ENCODE data around the gene SLC9A9. TPM values are rescaled to one million over a fixed set of nuclear protein-coding genes. Genes with fewer than 3 reads are reported as not detected.
"Not testable (repeated sequence)": the region's sequence is repeated elsewhere in the genome, so short reads cannot be mapped to it uniquely, and the experiment has no call there.

The SLC9A9 gene
- polyA plus RNA-seq, 2 donors, result 8.3 to 11.9 TPM

DNA sequence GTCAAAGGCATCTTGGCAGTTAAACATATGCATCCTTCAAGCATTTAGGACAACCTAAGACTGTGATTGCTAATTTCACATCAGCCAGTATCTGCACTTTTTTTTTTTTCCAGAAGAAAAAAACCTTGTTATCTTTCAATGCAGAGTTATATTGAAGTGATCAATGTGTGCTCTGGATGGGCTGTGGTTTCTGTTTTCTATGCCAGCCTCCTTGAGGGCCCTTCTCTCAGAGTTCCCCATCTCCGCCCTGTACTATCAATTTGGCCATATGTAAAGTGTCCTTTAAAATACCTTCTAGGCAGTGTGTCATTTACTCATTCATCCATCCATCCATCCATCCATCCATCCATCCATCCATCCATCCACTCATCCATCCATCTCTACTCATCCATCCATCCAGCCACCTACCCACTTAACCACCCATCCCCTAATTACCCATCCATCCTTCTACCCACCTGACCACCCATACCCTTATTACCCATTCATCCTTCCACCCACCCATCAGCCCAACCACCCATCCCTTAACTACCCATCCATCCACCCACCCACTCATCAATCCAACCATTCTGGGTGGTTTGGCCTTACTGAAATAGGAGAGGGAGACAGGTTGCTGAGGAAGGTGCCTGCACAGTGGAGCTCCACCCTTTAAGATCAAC, 406.6 kb downstream of the SLC9A9 start:
- Histone ChIP-seq H3K27ac (ENCODE audit: low read depth in 2 of 2, low read length in 1 of 2) (no peak overlapping the region), H3K36me3 (ENCODE audit: control insufficient read depth in 2 of 2, insufficient read depth in 2 of 2, low read length in 1 of 2) (peaks cover 0 to 5% of the 10 kb centered on the region in 2 donors), H3K4me1 (ENCODE audit: control insufficient read depth in 2 of 2, insufficient read depth in 2 of 2, low read length in 1 of 2) (peaks cover 0 to 3% of the 10 kb centered on the region in 2 donors), H3K27me3 (ENCODE audit: control insufficient read depth in 1 of 2, insufficient read depth in 2 of 2, low read length in 2 of 2) (no peaks in the 10 kb centered on the region), H3K4me3 (ENCODE audit: low read depth in 1 of 2, low read length in 2 of 2) (no peak overlapping the region), H3K9me3 (ENCODE audit: control insufficient read depth in 2 of 2, insufficient read depth in 1 of 2, low read depth in 1 of 2, low read length in 1 of 2) (no peaks in the 10 kb centered on the region)
- 90 to 100% methylated on average over 1 of the region's 1 CpG for WGBS, 2 donors

DNA sequence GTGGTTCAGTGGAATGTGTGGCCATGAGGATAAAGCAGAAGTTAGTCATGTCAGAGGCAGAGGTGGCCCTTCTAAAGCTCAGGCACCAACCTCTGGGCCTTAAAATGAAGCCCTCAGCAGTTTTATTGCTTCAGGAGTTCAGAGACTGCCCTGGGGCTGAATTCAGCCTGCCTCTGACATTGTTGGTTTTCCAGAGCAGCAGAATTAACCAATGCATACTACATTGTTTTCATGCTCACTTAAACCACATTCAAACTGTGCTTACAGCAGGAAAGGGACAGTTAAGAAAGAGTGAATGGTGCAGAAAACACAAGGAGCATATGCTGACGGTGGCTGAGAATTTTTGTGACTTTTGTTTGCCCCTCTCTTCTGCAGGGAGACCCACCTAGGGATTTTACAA, 408.5 kb downstream of the SLC9A9 start:
- no peak overlapping the region for H3K27ac ChIP-seq (ENCODE audit: low read depth in 2 of 2, low read length in 1 of 2)
- no peaks in the 10 kb centered on the region for H3K36me3 ChIP-seq (ENCODE audit: control insufficient read depth in 2 of 2, insufficient read depth in 2 of 2, low read length in 1 of 2)
- H3K9me3 ChIP-seq (ENCODE audit: control insufficient read depth in 2 of 2, insufficient read depth in 1 of 2, low read depth in 1 of 2, low read length in 1 of 2), result no peaks in the 10 kb centered on the region
- WGBS, 2 donors, result 72 to 85% methylated on average over 1 of the region's 1 CpG
- H3K27me3 ChIP-seq (ENCODE audit: control insufficient read depth in 1 of 2, insufficient read depth in 2 of 2, low read length in 2 of 2), result no peaks in the 10 kb centered on the region
- no peak overlapping the region for H3K4me3 ChIP-seq (ENCODE audit: low read depth in 1 of 2, low read length in 2 of 2)
- peaks cover 0 to 3% of the 10 kb centered on the region in 2 donors for H3K4me1 ChIP-seq (ENCODE audit: control insufficient read depth in 2 of 2, insufficient read depth in 2 of 2, low read length in 1 of 2)

DNA sequence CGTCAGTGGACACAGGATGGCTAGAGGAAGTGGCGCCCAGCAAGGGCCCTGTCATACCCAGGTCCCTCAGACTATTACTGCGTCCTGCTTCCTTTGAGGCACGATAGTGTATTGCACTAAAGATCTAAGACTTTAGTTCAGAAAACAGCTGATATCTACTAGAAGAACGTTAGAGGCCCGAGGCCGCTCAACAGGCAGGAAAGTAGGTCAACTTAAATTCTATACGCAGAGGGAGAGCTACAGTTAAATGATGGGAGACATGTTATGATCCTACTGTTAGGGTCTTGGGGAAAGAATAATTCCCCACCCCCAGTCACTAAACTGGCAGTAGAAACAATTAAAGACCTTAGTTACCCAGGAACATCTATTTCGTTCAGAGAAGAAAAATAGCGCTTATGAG, 410.9 kb downstream of the SLC9A9 start:
- WGBS, 2 donors, result 90 to 95% methylated on average over 10 of the region's 10 CpGs
- H3K27ac ChIP-seq (ENCODE audit: low read depth in 2 of 2, low read length in 1 of 2), result no peak overlapping the region

DNA sequence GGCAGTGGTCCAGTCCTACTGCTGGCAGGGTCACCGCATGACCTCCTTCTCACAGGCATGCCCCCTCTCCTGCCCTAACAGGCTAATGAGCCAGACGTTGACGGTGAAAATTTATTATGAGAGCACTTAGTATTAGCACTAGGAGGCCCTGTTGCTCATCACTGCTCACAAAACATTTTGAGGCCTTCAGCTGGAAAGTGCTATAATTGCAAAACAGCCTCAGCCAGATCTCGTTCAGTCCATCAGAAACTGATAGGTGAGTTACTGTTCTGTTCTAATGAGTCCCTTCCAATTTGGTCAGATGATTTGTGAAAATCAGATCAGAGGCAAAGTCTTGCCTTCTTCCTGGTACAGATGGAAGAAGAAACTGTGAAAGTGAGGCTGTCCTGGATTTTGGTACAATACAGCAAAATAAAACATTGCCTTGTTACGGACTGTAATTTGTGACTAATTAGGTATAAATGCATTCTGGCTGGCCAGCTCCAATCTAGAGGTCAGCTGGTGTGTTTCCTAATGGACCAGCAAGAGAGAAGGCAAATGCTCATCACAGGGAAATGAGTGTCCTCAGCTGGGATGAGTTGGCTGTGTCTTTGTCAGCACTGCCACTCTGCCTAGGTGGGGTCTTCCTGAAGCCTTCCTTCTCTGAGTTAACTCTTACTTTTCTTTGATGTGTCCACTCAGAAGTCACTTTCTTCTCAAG, 411.9 kb downstream of the SLC9A9 start:
- H3K27me3 ChIP-seq (ENCODE audit: control insufficient read depth in 1 of 2, insufficient read depth in 2 of 2, low read length in 2 of 2), result no peaks in the 10 kb centered on the region
- no peak overlapping the region for H3K4me3 ChIP-seq (ENCODE audit: low read depth in 1 of 2, low read length in 2 of 2)
- 89% methylated on average over 5 of the region's 5 CpGs for WGBS, 2 donors
- H3K27ac ChIP-seq (ENCODE audit: low read depth in 2 of 2, low read length in 1 of 2), result no peak overlapping the region
- H3K4me1 ChIP-seq (ENCODE audit: control insufficient read depth in 2 of 2, insufficient read depth in 2 of 2, low read length in 1 of 2), result no peaks in the 10 kb centered on the region
- H3K9me3 ChIP-seq (ENCODE audit: control insufficient read depth in 2 of 2, insufficient read depth in 1 of 2, low read depth in 1 of 2, low read length in 1 of 2), result no peaks in the 10 kb centered on the region
- no peaks in the 10 kb centered on the region for H3K36me3 ChIP-seq (ENCODE audit: control insufficient read depth in 2 of 2, insufficient read depth in 2 of 2, low read length in 1 of 2)

More for the DNA sequence above, 410.9 kb downstream of the SLC9A9 start:
- Histone ChIP-seq H3K36me3 (ENCODE audit: control insufficient read depth in 2 of 2, insufficient read depth in 2 of 2, low read length in 1 of 2) (no peaks in the 10 kb centered on the region), H3K4me1 (ENCODE audit: control insufficient read depth in 2 of 2, insufficient read depth in 2 of 2, low read length in 1 of 2) (no peaks in the 10 kb centered on the region), H3K4me3 (ENCODE audit: low read depth in 1 of 2, low read length in 2 of 2) (no peak overlapping the region), H3K9me3 (ENCODE audit: control insufficient read depth in 2 of 2, insufficient read depth in 1 of 2, low read depth in 1 of 2, low read length in 1 of 2) (no peaks in the 10 kb centered on the region), H3K27me3 (ENCODE audit: control insufficient read depth in 1 of 2, insufficient read depth in 2 of 2, low read length in 2 of 2) (no peaks in the 10 kb centered on the region)

DNA sequence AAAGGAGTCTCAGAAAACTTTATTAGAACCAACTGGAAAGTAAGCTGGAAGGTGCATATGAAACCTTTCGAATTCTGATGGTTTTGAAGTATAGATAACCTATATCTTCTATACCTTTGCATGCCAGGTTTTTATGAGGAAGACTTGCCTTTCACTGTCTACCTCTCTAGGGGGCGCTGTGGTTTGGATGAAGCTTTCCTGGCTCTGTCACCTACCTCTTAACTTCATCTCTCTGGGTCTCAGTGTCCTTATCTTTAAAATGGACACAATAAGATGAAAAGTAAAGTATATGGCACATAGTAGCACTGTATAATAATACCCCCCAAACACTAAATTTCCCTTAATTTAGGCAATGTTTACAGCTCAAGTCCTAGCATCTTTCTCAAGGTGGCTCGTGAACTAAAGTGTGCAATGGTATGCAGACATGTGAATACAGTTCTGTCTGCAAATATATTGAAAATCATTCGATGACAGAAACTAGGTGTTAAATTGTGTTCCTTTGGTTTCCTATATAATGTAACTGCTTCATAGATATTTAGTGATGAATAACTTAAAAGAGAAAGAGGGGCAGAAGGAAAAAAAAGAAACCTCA, 414.4 kb downstream of the SLC9A9 start:
- Histone ChIP-seq H3K36me3 (ENCODE audit: control insufficient read depth in 2 of 2, insufficient read depth in 2 of 2, low read length in 1 of 2) (no peaks in the 10 kb centered on the region), H3K9me3 (ENCODE audit: control insufficient read depth in 2 of 2, insufficient read depth in 1 of 2, low read depth in 1 of 2, low read length in 1 of 2) (no peaks in the 10 kb centered on the region), H3K27me3 (ENCODE audit: control insufficient read depth in 1 of 2, insufficient read depth in 2 of 2, low read length in 2 of 2) (no peaks in the 10 kb centered on the region), H3K4me3 (ENCODE audit: low read depth in 1 of 2, low read length in 2 of 2) (no peak overlapping the region), H3K27ac (ENCODE audit: low read depth in 2 of 2, low read length in 1 of 2) (no peak overlapping the region), H3K4me1 (ENCODE audit: control insufficient read depth in 2 of 2, insufficient read depth in 2 of 2, low read length in 1 of 2) (no peaks in the 10 kb centered on the region)
- 67 to 73% methylated on average over 4 of the region's 4 CpGs for WGBS, 2 donors

DNA sequence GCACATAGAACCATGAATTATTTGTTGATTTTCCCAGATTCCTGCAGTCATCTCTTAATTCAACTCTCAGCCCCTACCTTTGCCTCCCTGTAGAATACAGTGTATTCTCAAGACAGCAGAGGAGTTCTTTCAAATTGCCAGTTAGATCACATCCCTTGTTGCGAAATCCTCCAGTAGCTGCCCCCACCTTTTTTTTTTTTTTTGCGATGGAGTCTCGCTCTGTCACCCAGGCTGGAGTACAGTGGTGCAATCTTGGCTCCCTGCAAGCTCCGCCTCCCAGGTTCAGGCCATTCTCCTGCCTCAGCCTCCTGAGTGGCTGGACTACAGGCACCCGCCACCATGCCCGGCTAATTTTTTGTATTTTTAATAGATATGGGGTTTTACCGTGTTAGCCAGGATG, 417.0 kb downstream of the SLC9A9 start:
- WGBS, 2 donors, result 91 to 92% methylated on average over 7 of the region's 7 CpGs
- H3K4me1 ChIP-seq (ENCODE audit: control insufficient read depth in 2 of 2, insufficient read depth in 2 of 2, low read length in 1 of 2); H3K27me3 ChIP-seq (ENCODE audit: control insufficient read depth in 1 of 2, insufficient read depth in 2 of 2, low read length in 2 of 2): not testable (repeated sequence)

DNA sequence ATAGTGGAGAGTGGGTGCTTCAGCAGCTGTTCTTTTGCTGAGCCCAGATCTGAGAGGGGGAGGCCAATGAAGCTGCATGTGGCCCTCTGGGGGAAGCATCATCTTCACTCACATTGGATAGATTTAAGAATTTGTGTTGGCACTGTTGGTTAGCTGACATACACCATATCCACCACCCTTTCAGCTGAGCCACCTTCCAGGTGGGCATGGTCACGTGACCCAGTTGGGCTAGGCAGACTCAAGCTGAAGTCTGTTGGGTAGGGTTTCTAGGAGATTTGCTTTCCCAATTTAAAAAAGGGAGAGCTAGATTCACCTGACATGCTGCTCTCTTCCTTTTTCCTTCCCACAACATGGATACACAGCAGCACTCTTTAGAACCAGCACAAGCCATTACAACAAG, 417.7 kb downstream of the SLC9A9 start:
- Histone ChIP-seq H3K36me3 (ENCODE audit: control insufficient read depth in 2 of 2, insufficient read depth in 2 of 2, low read length in 1 of 2) (no peaks in the 10 kb centered on the region), H3K9me3 (ENCODE audit: control insufficient read depth in 2 of 2, insufficient read depth in 1 of 2, low read depth in 1 of 2, low read length in 1 of 2) (no peaks in the 10 kb centered on the region), H3K4me3 (ENCODE audit: low read depth in 1 of 2, low read length in 2 of 2) (no peak overlapping the region), H3K27me3 (ENCODE audit: control insufficient read depth in 1 of 2, insufficient read depth in 2 of 2, low read length in 2 of 2) (no peaks in the 10 kb centered on the region), H3K27ac (ENCODE audit: low read depth in 2 of 2, low read length in 1 of 2) (no peak overlapping the region), H3K4me1 (ENCODE audit: control insufficient read depth in 2 of 2, insufficient read depth in 2 of 2, low read length in 1 of 2) (no peaks in the 10 kb centered on the region)
- WGBS, 2 donors, result 93 to 94% methylated on average over 1 of the region's 1 CpG

More for the DNA sequence above, 417.0 kb downstream of the SLC9A9 start:
- H3K36me3 ChIP-seq (ENCODE audit: control insufficient read depth in 2 of 2, insufficient read depth in 2 of 2, low read length in 1 of 2); H3K9me3 ChIP-seq (ENCODE audit: control insufficient read depth in 2 of 2, insufficient read depth in 1 of 2, low read depth in 1 of 2, low read length in 1 of 2); H3K27ac ChIP-seq (ENCODE audit: low read depth in 2 of 2, low read length in 1 of 2); H3K4me3 ChIP-seq (ENCODE audit: low read depth in 1 of 2, low read length in 2 of 2): not testable (repeated sequence)

DNA sequence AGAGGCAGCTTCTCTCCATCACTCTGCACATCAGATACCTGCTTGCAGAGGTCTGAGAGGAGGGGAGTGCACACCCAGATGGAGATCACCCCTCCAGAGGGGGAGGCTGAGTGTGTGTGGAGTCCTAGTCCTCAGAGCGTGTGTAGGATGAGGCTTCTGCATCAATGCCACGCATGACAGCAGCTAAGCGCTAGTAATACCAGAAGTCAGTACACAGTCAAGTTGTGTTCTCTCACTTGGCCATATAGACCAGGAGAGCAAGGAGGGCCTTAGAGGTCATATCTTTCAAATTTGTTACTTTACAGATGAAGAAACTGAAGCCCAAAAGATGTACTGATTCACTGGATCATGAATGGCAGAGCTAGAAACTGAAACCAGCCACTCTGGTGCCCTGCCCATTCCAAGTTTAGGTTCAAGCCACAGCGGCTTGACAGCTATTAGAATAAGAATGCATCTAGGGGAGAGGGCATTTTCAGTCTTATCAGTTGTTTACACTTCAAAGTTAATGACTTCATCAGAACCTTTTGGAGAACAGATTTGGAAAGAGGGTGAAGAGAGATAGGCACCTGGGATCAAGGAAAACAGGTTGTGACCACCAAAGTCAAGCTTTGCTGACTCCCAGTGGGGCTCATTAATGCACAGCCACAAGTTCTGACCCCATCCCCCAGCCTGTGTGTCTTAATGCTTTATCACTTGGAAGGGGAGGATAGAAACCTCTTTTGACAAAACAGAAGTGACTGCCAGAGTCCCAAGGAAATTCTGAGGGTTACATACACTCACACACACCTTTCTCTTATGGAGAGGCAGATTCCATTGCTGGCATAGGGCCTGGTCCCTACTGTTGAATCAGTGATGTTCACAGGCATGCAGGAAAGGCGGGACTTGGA, 418.4 kb downstream of the SLC9A9 start:
- Histone ChIP-seq H3K27ac (ENCODE audit: low read depth in 2 of 2, low read length in 1 of 2) (no peak overlapping the region), H3K36me3 (ENCODE audit: control insufficient read depth in 2 of 2, insufficient read depth in 2 of 2, low read length in 1 of 2) (no peaks in the 10 kb centered on the region), H3K27me3 (ENCODE audit: control insufficient read depth in 1 of 2, insufficient read depth in 2 of 2, low read length in 2 of 2) (no peaks in the 10 kb centered on the region), H3K4me3 (ENCODE audit: low read depth in 1 of 2, low read length in 2 of 2) (no peak overlapping the region), H3K4me1 (ENCODE audit: control insufficient read depth in 2 of 2, insufficient read depth in 2 of 2, low read length in 1 of 2) (no peaks in the 10 kb centered on the region), H3K9me3 (ENCODE audit: control insufficient read depth in 2 of 2, insufficient read depth in 1 of 2, low read depth in 1 of 2, low read length in 1 of 2) (no peaks in the 10 kb centered on the region)
- WGBS, 2 donors, result 90 to 92% methylated on average over 5 of the region's 5 CpGs

DNA sequence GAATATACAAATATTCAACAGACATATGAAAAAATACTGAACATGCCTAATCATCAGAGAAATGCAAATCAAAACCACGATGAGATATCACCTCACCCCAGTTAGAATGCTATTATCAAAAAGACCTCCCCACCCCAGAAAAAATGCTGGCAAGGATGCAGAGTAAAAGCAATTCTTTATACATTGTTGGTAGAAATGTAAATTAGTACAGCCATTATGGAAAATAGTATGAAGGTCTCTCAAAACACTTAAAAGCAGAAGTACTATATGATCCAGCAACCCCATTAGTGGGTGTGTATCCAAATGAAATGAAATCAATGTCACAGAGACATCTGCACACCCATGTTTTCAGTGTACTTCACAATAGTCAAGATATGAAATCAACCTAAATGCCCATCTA, 420.0 kb downstream of the SLC9A9 start:
- Histone ChIP-seq H3K9me3 (ENCODE audit: control insufficient read depth in 2 of 2, insufficient read depth in 1 of 2, low read depth in 1 of 2, low read length in 1 of 2) (no peaks in the 10 kb centered on the region), H3K27me3 (ENCODE audit: control insufficient read depth in 1 of 2, insufficient read depth in 2 of 2, low read length in 2 of 2) (no peaks in the 10 kb centered on the region), H3K27ac (ENCODE audit: low read depth in 2 of 2, low read length in 1 of 2) (no peak overlapping the region), H3K36me3 (ENCODE audit: control insufficient read depth in 2 of 2, insufficient read depth in 2 of 2, low read length in 1 of 2) (no peaks in the 10 kb centered on the region), H3K4me3 (ENCODE audit: low read depth in 1 of 2, low read length in 2 of 2) (no peak overlapping the region), H3K4me1 (ENCODE audit: control insufficient read depth in 2 of 2, insufficient read depth in 2 of 2, low read length in 1 of 2) (no peaks in the 10 kb centered on the region)
- WGBS, 2 donors, result 79 to 83% methylated on average over 1 of the region's 1 CpG
